Activated CD4-positive, alpha-beta T cell treated with anti-CD3 and anti-CD28 coated beads for 1 hour (primary cell): ENCODE data around the gene RAB8B.
A peak's percentile ranks its signal among the peaks of the same experiment; 100 is the strongest.

Experiments used
- DNase-seq: peaks from one replicate; pipeline ENCODE4 v3.0.0-alpha.2; 2020

RAB8B gene

GRCh38 chr15:63188926-63189871 is at the start of gene RAB8B:
TSS of gene RAB8B (plus strand) at chr15:63189606. CDS start at chr15:63189625, 19 bp downstream.
- peak; percentile 96 for DNase-seq

GRCh38 chr15:63140936-63141335 is 48.5 kb upstream of the RAB8B start:
- no peak for DNase-seq

DNA sequence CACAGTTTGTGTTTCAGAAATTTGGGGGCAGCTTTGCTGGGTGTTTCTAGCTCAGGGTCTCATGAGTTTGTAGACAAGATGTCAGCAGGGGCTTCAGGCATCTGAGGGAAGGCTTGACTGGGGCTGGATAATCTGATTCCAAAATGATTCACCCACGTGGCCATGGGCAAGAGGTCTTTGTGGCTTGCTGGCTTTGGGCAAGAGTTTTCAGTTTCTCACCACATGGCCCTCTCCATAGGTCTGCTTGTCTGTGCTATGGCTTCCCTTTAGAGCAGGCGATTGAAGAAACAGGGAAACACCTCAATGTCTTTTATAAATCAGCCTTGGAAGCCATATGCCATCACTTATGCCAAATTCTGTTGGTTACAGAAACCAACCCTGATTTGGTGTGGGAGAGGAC is 44.0 kb upstream of the RAB8B start:
- no peak for DNase-seq

GRCh38 chr15:63146684-63147083 is 42.7 kb upstream of the RAB8B start:
- DNase-seq, result no peak

GRCh38 chr15:63151665-63152064 is 37.7 kb upstream of the RAB8B start:
- no peak for DNase-seq

GRCh38 chr15:63155486-63155885 is 33.9 kb upstream of the RAB8B start:
- DNase-seq, result no peak

DNA sequence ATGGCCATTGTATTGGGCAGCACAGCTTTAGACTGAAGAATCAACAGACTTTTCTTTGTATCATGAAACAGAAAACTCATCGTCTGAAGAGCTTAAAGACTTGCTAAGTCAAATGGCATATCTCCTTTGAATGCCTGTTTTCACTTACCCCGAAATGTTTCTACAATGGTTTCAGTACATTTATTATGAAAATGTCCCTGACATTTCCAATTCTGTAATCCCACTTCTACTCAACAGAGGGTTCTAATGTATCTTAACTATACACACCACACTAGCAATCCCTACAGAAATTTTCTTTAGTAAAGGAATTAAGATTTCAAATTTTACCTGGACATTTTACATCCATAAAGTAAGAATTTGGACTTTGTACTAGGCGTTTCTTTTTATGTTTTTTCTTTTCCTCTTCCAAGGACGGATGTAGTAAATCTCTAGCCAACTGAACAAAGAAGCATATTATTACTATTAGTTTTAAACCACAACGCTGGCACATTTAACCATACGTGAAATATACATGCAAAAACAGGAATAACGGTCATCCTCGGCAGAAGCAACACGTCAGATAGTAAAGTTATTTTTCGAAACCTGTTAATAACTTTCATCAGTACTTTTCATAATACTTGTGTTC is 33.2 kb upstream of the RAB8B start:
- no peak for DNase-seq

DNA sequence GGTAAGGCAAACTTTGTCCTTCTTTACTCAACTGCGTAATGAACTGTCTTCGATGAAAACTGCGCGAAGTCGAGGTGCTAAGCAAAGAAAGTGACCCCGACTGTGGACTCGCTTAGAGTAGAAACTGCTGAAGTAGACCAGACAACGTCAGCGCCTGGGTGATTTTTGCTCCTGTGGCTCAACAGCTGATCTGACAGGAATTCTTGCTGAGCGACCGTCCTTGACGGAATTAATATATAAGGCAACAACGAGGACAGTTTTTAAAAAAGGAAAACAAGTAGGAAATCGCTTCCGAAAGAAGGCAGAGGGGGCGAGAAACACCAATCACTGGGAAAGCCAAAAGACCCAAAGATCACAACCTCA is 32.7 kb upstream of the RAB8B start:
- no peak for DNase-seq

DNA sequence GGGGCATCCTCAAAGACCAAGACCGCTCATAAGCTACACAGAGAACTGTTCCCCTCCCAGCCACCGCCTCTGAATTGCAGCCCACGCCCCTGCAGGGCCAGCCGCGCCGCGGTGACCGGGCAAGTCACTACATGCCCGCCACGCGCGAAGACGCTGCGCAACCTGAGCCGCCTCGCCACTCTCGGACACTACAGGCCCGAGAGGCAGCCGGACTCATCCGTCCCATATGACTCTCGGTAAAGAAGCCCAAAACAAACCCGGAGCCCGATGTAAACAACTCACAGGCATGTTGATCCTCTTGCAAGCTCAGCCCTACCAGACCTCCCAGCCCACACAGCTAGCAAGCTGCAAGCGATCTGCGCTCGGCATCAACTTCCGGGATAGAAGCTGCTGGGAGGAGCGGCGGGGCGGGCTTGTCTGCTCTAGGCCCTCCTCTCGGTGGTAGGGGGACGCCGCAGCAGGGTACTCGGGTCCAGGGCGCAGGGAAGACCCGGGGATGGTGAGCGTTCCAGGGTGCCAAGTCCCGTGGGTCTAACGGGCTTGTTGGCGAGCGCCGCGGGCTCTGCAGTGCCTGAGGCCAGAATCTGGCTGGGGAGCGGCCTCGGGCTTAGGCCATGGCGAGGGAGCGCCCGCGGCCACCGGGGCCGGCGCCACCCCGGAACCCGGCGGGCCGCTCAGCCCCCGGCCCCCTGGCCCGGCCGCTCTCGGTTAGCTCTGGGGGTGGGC is 32.1 kb upstream of the RAB8B start, which contains the start of gene RPS27L:
TSS of gene RPS27L (minus strand) at position 360 of the 726 bp plus-strand sequence. CDS start at position 288, 72 bp downstream.
- peak; percentile 76 for DNase-seq

DNA sequence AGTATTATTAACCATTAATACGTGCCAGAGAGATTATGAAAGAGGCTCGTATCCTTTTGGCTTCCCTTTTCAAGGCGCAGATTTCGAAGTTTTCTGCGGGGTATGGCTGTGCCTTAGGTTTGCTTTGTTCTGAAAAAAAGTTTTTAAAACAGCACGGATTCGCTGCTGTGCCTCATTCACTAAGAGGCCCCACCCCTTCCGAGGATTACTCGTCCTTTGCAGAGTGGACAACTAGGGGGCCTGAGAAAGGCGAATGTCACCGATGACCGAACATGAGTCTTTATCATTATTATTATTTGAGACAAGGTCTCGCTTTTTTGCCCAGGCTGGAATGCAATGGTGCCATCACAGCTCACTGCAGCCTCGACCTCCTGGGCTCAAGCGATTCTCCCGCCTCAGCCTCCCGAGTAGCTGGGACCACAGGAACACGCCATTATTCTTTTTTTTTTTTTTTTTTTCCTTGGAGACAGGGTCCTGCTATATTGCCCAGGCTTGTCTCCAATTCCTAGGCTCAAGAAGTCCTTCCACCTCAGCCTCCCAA is 31.4 kb upstream of the RAB8B start:
- no peak for DNase-seq

GRCh38 chr15:63160638-63161037 is 28.8 kb upstream of the RAB8B start:
- no peak for DNase-seq

- no peak for DNase-seq
Measured at GRCh38 chr15:63163217-63163616, 26.2 kb upstream of the RAB8B start.

- no peak for DNase-seq
Measured at GRCh38 chr15:63165166-63165859, 24.1 kb upstream of the RAB8B start.

- no peak for DNase-seq
Measured at GRCh38 chr15:63166219-63166618, 23.2 kb upstream of the RAB8B start.

GRCh38 chr15:63169788-63170187 is 19.6 kb upstream of the RAB8B start:
- DNase-seq, result no peak

GRCh38 chr15:63172376-63172775 is 17.0 kb upstream of the RAB8B start:
- DNase-seq, result no peak

GRCh38 chr15:63172851-63173451 is 16.5 kb upstream of the RAB8B start:
- no peak for DNase-seq

DNA sequence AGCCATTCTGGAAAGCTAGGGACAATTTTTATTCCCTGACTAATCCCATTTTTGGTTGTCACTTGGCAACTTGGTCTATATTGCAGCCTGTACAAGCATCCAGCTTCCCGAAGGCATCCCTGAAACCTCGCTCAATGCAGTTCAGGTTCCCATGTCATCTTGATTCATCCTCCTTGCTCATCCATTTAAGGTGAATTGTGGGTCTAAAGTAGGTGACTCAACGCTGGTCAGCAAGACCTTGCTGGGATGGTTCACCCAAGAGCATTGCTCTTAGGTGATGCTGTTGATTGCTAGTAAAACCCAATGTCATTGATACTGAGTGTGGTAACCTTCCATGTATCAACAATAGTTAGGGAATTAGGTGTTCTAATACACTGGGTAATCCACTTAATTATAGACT is 13.1 kb upstream of the RAB8B start:
- no peak for DNase-seq

DNA sequence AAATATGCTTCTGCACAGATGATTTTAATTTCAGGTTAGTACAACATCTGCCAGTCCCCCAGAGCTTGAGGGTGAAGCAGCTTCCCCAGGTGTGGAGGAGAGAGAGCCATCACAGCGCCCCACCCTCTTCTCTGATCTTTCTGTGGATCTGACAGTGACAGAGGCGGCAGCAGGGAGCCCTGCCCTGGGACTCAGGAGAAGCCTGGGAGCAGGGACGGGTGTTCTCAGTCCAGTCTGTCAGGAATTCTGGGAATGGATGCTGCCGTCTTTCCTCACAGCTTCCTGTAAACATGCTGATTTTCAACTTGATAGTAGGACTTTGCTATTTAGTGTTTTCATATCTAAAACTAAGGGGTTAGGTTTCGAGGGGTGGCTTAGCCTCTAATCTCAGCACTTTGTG is 11.4 kb upstream of the RAB8B start:
- no peak for DNase-seq

DNA sequence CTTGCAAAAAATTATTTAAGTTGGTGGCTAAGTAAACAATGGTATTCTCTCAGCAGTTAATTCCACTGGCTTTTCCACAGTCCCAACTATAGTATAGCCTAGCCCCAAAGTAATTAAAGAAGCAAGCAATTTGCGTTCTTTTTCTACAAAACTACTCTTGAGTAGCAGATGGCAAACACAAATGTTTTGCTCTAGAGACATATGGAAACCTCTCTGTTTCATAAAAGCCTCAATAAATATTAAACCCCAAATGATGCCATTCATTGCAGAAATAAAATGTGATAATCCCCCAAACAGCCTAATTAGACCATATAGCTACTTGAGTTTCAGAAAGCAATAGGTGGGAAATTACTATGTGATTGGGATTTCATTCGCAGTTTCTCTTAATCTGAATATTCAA is 8.7 kb upstream of the RAB8B start:
- DNase-seq, result no peak

- DNase-seq, result no peak
Measured at GRCh38 chr15:63181648-63182047, 7.8 kb upstream of the RAB8B start.

DNA sequence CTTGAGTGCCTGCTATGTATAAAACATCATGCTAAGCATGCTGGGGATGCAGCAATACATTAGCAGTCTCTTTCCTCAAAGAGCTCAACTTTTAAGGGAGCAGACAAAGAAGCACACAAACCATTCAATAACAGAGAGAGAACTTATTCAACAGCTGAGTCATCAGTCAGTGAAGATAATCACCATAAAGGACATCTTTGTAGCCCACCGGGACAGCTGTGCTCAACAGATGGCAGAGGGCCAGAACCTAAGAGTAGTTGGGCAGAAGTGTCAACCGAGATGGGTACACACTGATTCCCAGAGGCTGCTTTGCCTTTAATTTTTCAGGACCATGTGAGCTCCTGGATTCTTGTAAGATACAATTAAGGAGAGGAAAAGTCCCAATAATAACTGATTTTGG is 4.2 kb upstream of the RAB8B start:
- no peak for DNase-seq
